ES-I3 (cell line): Measurements from ENCODE around the gene CPT1B.
"Not testable (repeated sequence)": the region's sequence is repeated elsewhere in the genome, so short reads cannot be mapped to it uniquely, and the experiment has no call there.

ENCODE experiments used
- H3K36me3 ChIP-seq: 2 replicates; pipeline ENCODE4 v1.6.1; 2013; ENCODE audit warnings: mild to moderate bottlenecking, low read length, control low read depth, moderate library complexity; ENCODE audit not compliant: insufficient read depth
- H3K4me1 ChIP-seq: 2 replicates; pipeline ENCODE4 v1.6.1; 2013; ENCODE audit warnings: mild to moderate bottlenecking, control low read depth, low read length; ENCODE audit not compliant: insufficient read depth
- H3K9ac ChIP-seq: 2 replicates; pipeline ENCODE4 v1.6.1; 2013; ENCODE audit warnings: low read depth, mild to moderate bottlenecking, low read length, moderate library complexity
- H3K9me3 ChIP-seq: 2 replicates; pipeline ENCODE4 v1.6.1; 2013; ENCODE audit warnings: mild to moderate bottlenecking, low read length, moderate library complexity; ENCODE audit not compliant: control insufficient read depth, insufficient read depth

Gene CPT1B

GRCh38 chr22:50522806-50523438, 55.3 kb downstream of the CPT1B start:
- Histone ChIP-seq H3K36me3 (no peaks in the 10 kb centered on the region), H3K9ac (no peak overlapping the region), H3K9me3 (no peaks in the 10 kb centered on the region), H3K4me1 (no peaks in the 10 kb centered on the region; the same call in 1 of the 2 replicates)

- Histone ChIP-seq H3K36me3 (no peaks in the 10 kb centered on the region), H3K9ac (no peak overlapping the region), H3K9me3 (no peaks in the 10 kb centered on the region), H3K4me1 (no peaks in the 10 kb centered on the region; the same call in 1 of the 2 replicates)
Observed at GRCh38 chr22:50522208-50522805, 55.9 kb downstream of the CPT1B start.

- H3K9me3 ChIP-seq: no peaks in the 10 kb centered on the region
- H3K9ac ChIP-seq: no peak overlapping the region
- no peaks in the 10 kb centered on the region for H3K36me3 ChIP-seq
- H3K4me1 ChIP-seq: no peaks in the 10 kb centered on the region; the same call in 1 of the 2 replicates
Observed at GRCh38 chr22:50521710-50522109, 56.5 kb downstream of the CPT1B start.

- Histone ChIP-seq H3K9ac (no peak overlapping the region), H3K4me1 (no peaks in the 10 kb centered on the region; the same call in 1 of the 2 replicates), H3K36me3 (no peaks in the 10 kb centered on the region), H3K9me3 (no peaks in the 10 kb centered on the region)
Observed at GRCh38 chr22:50520826-50521453, 57.3 kb downstream of the CPT1B start.

GRCh38 chr22:50520184-50520583, 58.0 kb downstream of the CPT1B start:
- not testable (repeated sequence) for H3K36me3 ChIP-seq, H3K9me3 ChIP-seq, H3K9ac ChIP-seq

GRCh38 chr22:50519151-50519550, 59.1 kb downstream of the CPT1B start:
- Histone ChIP-seq H3K4me1 (no peaks in the 10 kb centered on the region), H3K9me3 (no peaks in the 10 kb centered on the region)

More at GRCh38 chr22:50520184-50520583, 58.0 kb downstream of the CPT1B start:
- H3K4me1 ChIP-seq: not testable (repeated sequence)

More at GRCh38 chr22:50519151-50519550, 59.1 kb downstream of the CPT1B start:
- Histone ChIP-seq H3K36me3 (no peaks in the 10 kb centered on the region), H3K9ac (no peak overlapping the region)
